SU-DHL-6 (cell line): ENCODE results near the gene FAM111B.

ENCODE experiments used
- EZH2phosphoT487 ChIP-seq: fragments of 200-600 bp; sonication (generic), shearing (Covaris generic); conservative IDR thresholded peaks from 2 replicates; pipeline ENCODE4 v1.6.1; 2018; ENCODE audit warnings: mild to moderate bottlenecking, antibody characterized with exemption, low read length, moderate library complexity, mixed read lengths
- TF ChIP-seq, protein P1 (sequence below): fragments of 200-600 bp; sonication (generic); IDR thresholded peaks from one replicate; pipeline ENCODE4 v1.5.1; 2017; ENCODE audit warnings: antibody characterized with exemption, mild to moderate bottlenecking, low read length, moderate library complexity; ENCODE audit not compliant: insufficient read depth, poor library complexity, severe bottlenecking

GRCh38 chr11:59138643-59139042 lies 31.6 kb downstream of the FAM111B start:
- TF ChIP-seq, protein P1, sequence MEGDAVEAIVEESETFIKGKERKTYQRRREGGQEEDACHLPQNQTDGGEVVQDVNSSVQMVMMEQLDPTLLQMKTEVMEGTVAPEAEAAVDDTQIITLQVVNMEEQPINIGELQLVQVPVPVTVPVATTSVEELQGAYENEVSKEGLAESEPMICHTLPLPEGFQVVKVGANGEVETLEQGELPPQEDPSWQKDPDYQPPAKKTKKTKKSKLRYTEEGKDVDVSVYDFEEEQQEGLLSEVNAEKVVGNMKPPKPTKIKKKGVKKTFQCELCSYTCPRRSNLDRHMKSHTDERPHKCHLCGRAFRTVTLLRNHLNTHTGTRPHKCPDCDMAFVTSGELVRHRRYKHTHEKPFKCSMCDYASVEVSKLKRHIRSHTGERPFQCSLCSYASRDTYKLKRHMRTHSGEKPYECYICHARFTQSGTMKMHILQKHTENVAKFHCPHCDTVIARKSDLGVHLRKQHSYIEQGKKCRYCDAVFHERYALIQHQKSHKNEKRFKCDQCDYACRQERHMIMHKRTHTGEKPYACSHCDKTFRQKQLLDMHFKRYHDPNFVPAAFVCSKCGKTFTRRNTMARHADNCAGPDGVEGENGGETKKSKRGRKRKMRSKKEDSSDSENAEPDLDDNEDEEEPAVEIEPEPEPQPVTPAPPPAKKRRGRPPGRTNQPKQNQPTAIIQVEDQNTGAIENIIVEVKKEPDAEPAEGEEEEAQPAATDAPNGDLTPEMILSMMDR, result no peak
- no peak for TF ChIP-seq EZH2phosphoT487
